ENCODE results near the gene USPL1.

USPL1 gene

GRCh38 chr13:30673669-30674521 lies 56.2 kb downstream of the USPL1 start (continued):
- TF ChIP-seq KLF7 (tag by site-specific recombination; IDR thresholded peaks at IDR 0.05; ENCODE audit: borderline replicate concordance) (peak; percentile 55; the same call in 1 of the 2 replicates), ZNF362 (tag by site-specific recombination; IDR thresholded peaks at IDR 0.05) (no peak), ZNF558 (tag by site-specific recombination; IDR thresholded peaks at IDR 0.05) (peak; percentile 73; the same call in 1 of the 2 replicates), ZNF114 (tag by site-specific recombination; IDR thresholded peaks at IDR 0.05) (no peak), ZNF843 (tag by site-specific recombination; IDR thresholded peaks at IDR 0.05) (no peak), KLF8 (tag by site-specific recombination; IDR thresholded peaks at IDR 0.05) (peak; percentile 68), GLIS2 (tag by site-specific recombination; IDR thresholded peaks at IDR 0.05) (peak; percentile 91), SP7 (tag by site-specific recombination; IDR thresholded peaks at IDR 0.05) (peak; percentile 77; the same call in 1 of the 2 replicates), ZNF341 (tag by site-specific recombination; IDR thresholded peaks at IDR 0.05; ENCODE audit: low read depth) (0 out of 2 replicates have a peak, but pooled peaks have one; percentile 28), ZNF660 (tag by site-specific recombination; IDR thresholded peaks at IDR 0.05) (peak; percentile 38; the same call in 1 of the 2 replicates), ZNF76 (tag by site-specific recombination; IDR thresholded peaks at IDR 0.05; ENCODE audit: borderline replicate concordance, low read depth) (peak; percentile 34; the same call in 1 of the 2 replicates), ZNF324 (tag by site-specific recombination; IDR thresholded peaks at IDR 0.05) (peak; percentile 75), KLF17 (tag by site-specific recombination; IDR thresholded peaks at IDR 0.05) (peak; percentile 48; the same call in 1 of the 2 replicates), YY2 (tag by site-specific recombination; IDR thresholded peaks at IDR 0.05) (peak; percentile 44; the same call in 1 of the 2 replicates), ZNF138 (tag by site-specific recombination; IDR thresholded peaks at IDR 0.05; ENCODE audit: borderline replicate concordance) (no peak), GLIS1 (tag by site-specific recombination; IDR thresholded peaks at IDR 0.05) (peak; percentile 69), ZBTB11 (tag by site-specific recombination; conservative IDR thresholded peaks at IDR 0.05; ENCODE audit: low read depth) (0 out of 2 replicates have a peak, but pooled peaks have one; percentile 26), ZNF24 (tag by site-specific recombination; IDR thresholded peaks at IDR 0.05) (peak; percentile 80), ZBTB21 (tag by site-specific recombination; IDR thresholded peaks at IDR 0.05) (no peak), KLF1 (tag by site-specific recombination; IDR thresholded peaks at IDR 0.05) (peak; percentile 63), SP3 (tag by site-specific recombination; IDR thresholded peaks at IDR 0.05) (peak; percentile 36; the same call in 1 of the 2 replicates), KLF16 (tag by site-specific recombination; IDR thresholded peaks at IDR 0.05) (0 out of 2 replicates have a peak, but pooled peaks have one; percentile 15), ZEB2 (tag by site-specific recombination; IDR thresholded peaks at IDR 0.05) (peak; percentile 70), OSR2 (tag by site-specific recombination; IDR thresholded peaks at IDR 0.05) (no peak), ZBTB6 (tag by site-specific recombination; IDR thresholded peaks at IDR 0.05) (0 out of 2 replicates have a peak, but pooled peaks have one; percentile 5), ZNF580 (tag by site-specific recombination; IDR thresholded peaks at IDR 0.05) (no peak), PATZ1 (tag by site-specific recombination; IDR thresholded peaks at IDR 0.05) (peak; percentile 55; the same call in 1 of the 2 replicates), ZNF639 (tag by site-specific recombination; IDR thresholded peaks at IDR 0.05) (0 out of 2 replicates have a peak, but pooled peaks have one; percentile 48)
